KG1 (cell line): ENCODE data around the gene NPR2.

ENCODE experiments used
- DNase-seq: peaks from one replicate; lab custom pipeline; 2025; lab: John Stamatoyannopoulos, UW

Gene NPR2

GRCh38 chr9:35791297-35791921 is at the start of gene NPR2:
Gene NPR2, plus strand, starts transcription at chr9:35791591. Its CDS starts 818 bp downstream, at chr9:35792409.
- DNase-seq = no peak

GRCh38 chr9:35741740-35742139 is 49.7 kb upstream of the NPR2 start:
- no peak for DNase-seq

- DNase-seq = no peak
These were observed 47.9 kb upstream of the NPR2 start for GRCh38 chr9:35743452-35743851.

DNA sequence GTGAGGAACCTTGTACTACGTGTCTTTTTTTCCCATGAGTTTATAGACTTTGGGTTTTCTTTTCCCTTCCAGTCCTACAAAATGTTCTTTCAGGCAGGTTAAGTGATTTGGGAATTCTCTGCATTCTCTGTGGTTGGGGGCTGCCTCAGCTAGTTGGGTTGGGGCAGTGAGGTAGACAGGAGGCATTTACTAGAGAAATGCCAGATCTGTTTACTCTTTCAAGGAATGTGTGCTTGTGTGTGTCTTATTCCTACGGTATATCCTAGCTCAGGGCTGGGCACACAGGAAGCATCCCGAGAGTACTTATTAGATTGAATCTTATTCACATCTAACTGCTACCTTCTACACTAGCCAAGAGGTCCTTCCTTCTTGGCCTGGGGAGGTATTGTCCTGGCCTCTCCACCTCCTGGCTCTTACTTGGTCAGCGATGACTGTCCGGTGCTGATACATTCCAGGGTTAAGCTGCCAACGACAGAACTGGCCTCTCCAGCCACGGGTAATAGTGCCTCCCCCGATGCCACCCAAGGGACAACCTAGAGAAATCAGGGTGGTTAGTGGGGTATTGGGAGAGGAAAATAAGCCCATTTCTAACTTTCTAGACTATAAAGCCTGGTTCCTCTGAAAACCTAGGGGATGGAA is 47.4 kb upstream of the NPR2 start:
- no peak for DNase-seq

DNA sequence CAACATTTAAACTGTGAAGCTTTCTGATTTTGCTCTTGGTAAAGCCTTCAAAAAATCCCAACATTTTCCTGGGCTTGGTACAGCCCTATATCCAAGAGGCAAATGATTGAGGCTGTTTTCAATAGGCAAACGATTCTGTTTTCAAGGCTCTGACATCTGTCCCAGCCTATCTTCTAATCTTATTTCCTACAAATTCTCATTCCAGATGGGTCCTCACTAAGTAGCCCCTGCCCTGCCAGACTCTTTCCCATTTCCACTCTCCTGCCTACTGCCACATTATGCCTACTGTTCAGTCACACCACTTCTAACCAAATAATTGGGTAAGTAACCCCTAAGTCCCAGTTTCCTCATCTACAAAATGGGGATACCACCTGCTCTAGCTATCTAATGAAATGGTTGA is 45.8 kb upstream of the NPR2 start:
- DNase-seq = no peak

DNA sequence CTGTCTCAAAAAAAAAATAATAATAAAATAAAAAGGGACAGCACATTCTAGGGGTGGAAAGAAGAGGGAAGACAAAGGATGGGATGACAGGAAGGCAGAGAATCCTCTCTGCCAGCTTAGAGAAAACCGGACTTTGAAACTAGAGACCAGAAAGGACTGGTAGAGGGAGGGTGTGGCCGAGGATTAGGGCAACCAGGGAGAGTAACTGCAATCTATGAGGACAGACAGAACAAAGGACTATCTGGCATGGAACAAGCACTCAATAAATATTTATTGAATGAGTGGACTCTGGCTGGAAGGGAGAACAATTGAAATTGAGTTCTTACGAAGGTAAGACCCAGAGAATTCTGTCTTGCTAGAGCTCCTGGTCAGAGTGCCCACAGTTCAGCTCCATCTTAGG is 44.8 kb upstream of the NPR2 start:
- DNase-seq = no peak

GRCh38 chr9:35748242-35748857 is 43.0 kb upstream of the NPR2 start:
- peak; percentile 10 for DNase-seq

GRCh38 chr9:35748858-35749514 is 42.4 kb upstream of the NPR2 start, which contains the start of the genes GBA2 and RGP1:
Gene GBA2, minus strand, starts transcription at chr9:35749228. Its CDS starts 524 bp downstream, at chr9:35748704.
Gene RGP1, plus strand, starts transcription at chr9:35749287. Its CDS starts 469 bp downstream, at chr9:35749756.
- peak; percentile 68 for DNase-seq

DNA sequence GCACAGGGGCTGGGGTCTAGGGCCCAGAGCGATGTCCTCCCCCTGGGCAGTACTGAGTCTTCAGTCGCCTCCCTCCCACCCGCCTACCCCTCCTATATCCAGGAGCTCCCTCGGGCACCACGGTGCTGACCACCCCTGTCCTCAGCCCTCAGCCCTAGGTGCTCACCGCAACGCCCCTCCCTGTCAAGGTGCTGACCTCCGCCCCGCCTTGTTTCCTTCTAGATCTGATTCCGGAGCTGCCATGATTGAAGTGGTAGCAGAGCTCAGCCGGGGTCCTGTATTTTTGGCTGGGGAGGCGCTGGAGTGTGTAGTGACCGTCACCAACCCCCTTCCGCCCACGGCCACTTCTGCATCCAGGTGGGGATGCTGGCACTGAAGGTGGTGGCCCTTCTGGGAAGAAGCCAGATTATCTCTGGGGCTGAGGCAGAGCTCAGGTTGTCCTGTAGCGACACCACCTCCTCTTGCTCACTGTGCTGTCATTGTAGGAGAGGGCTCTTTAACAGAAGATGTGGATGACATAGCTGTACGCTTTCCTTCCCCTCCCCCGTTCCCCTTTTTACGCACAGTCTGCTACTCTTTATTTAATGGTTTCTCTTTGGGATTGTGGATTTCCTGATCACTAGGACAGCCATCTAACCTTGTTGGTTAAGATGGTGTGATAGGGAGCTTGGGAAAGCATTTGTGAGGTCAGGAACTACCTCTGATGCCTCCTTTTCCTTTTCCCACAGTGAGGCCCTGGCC is 41.7 kb upstream of the NPR2 start:
- DNase-seq = no peak

DNA sequence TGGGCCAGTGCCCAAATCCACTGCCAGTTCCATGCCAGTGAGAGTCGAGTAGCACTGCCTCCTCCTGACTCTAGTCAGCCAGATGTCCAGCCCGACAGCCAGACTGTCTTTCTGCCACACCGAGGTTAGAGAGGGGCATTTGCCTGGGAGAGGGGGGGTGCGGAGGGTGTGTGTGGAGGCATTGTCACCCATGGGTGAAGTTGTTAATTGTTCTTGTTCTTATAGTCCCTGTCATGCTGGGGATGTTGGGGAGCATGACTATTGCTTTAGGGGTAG is 41.2 kb upstream of the NPR2 start:
- DNase-seq = no peak

DNA sequence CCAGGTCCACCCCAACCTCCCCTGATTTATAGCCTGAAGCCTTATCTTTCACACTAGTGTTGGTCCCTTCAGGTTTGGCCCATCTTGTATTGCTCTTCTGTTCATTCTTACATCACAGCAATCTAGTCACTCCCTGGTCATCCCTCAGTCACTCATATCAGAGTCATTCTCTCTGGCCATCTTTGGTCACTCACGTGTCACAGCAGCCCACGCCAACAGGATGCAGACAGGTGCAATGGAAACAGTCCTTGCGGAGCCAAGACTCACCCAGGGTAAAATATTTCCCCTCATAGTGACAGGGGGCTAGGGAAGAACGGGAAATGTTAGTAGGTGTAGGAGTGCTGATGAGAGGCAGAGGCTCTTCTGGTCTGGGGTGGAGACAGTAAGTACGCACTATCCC is 37.9 kb upstream of the NPR2 start:
- no peak for DNase-seq

DNA sequence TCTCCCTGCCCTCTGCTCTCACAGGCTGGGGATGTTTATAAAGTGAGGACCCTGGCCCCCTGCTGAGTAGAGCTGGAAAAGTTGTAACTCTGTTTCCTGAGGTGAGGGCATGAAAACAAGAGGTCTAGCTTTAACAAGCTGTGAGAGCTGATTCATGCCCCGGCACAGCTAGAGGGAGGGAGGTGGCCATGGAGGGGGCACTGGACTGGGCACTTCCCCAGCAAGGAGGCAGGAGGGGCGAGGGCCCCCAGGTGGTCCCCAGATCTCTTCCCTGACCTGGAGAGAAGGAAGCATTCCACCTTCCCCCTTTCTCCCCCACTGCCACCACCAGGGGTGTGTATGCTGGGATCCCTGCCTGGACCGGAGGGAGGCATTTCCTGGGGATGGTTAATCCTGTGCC is 37.1 kb upstream of the NPR2 start, which contains the start of gene MSMP:
Gene MSMP (minus strand): TSS at position 13 of the 400 bp plus-strand sequence. CDS start 147 bp downstream, outside the sequence.
- DNase-seq = no peak

GRCh38 chr9:35755071-35755470 is 36.3 kb upstream of the NPR2 start:
- DNase-seq = no peak

- DNase-seq = peak; percentile 48
These were observed 34.8 kb upstream of the NPR2 start for GRCh38 chr9:35756275-35757225.

- peak; percentile 51 for DNase-seq
These were observed 34.0 kb upstream of the NPR2 start for GRCh38 chr9:35757226-35757891.

DNA sequence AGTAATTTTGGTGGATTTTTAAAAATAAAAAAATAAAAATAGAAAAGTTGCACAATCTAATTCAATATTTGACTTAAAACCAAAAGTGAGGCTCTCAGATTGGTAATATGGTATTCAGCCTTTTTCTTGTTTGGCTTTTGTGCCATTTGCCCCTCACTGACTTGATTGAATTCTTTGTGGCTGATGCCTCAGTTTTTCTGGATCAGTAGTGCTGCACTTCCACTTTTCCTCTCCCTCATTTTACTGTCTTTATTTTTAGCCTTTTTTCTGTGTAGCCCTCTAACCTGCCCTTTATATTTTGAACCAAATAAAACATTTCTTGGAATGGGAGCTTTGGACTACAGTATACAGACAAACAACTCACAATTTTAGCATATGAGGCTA is 33.5 kb upstream of the NPR2 start:
- no peak for DNase-seq

- peak; percentile 5 for DNase-seq
These were observed 32.8 kb upstream of the NPR2 start for GRCh38 chr9:35758475-35759050.

- no peak for DNase-seq
These were observed 31.6 kb upstream of the NPR2 start for GRCh38 chr9:35759795-35760194.

GRCh38 chr9:35760651-35761050 is 30.7 kb upstream of the NPR2 start:
- DNase-seq = no peak

DNA sequence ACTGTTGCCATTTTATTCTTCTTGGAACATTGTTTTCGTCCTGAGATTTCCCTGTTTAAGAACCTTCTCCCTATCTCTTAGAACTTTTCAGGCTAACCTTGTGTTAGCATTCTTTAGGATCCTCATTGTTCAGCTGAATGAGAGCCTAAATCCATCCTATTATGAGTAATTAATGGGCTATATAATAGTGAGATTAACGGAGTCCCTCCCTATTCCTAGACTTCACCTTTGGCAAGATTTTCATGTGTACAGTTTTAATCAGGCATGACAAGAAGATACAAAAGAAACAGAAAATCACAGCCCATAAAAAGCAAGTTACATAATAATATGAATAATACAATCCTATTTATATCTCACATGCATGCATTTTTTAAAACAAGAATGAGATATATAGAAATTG is 28.2 kb upstream of the NPR2 start:
- DNase-seq = no peak
